T-cell (primary cell): ENCODE results near the gene TPST2. TPM values are rescaled to one million over a fixed set of nuclear protein-coding genes. Genes with fewer than 3 reads are reported as not detected.

Experiments used
- ATAC-seq, 4 experiments: fragments of 200-7000 bp in 3 of 4; fragments of 150-1000 bp in 1 of 4; cut with Tn5 transposase; replicated peaks in 1 of 4; 1 replicate in 3 of 4; 2 replicates in 1 of 4; pipeline ENCODE4 v1.10.0; 2021; ENCODE audit warnings: moderate library complexity in 3 of 4, mild to moderate bottlenecking in 2 of 4, moderate number of reproducible peaks in 1 of 4
- CTCF ChIA-PET, 2 donors: fragments of 300-600 bp; sonication (Branson Sonifier 250); formaldehyde crosslinking; loops; one replicate each; lab custom pipeline; 2022; ENCODE audit warnings: antibody characterized with exemption in 2 of 2; lab: Charles Lee
- POLR2A ChIA-PET, 2 donors: fragments of 300-600 bp; sonication (Branson Sonifier 250); formaldehyde crosslinking; loops; one replicate each; lab custom pipeline; 2022; ENCODE audit warnings: antibody characterized with exemption in 2 of 2; lab: Charles Lee
- DNase-seq, 35 experiments: peaks; one replicate each; pipeline versions ENCODE4 v3.0.0 to v3.0.0-alpha.2; 2013 to 2023
- H3K27ac ChIP-seq: one replicate; pipeline ENCODE4 v1.5.1; 2013; ENCODE audit warnings: low read length
- H3K27me3 ChIP-seq, 2 experiments: replicated peaks in 1 of 2; 1 replicate in 1 of 2; 2 replicates in 1 of 2; pipeline versions ENCODE4 v1.6.1 to v1.7.0; 2013; ENCODE audit warnings: low read length in 1 of 2, mixed read lengths in 1 of 2; ENCODE audit not compliant: control insufficient read depth in 2 of 2, insufficient read depth in 2 of 2; ENCODE audit errors: extremely low read depth in 1 of 2
- H3K36me3 ChIP-seq, 2 donors: 1 replicate in 1 of 2; 2 replicates in 1 of 2; pipeline versions ENCODE4 v1.6.1 to v1.7.0; 2013; ENCODE audit warnings: low read length in 1 of 2; ENCODE audit not compliant: control insufficient read depth in 2 of 2, insufficient read depth in 1 of 2; ENCODE audit errors: extremely low read depth in 1 of 2
- H3K4me1 ChIP-seq, 2 experiments: 1 replicate in 1 of 2; 2 replicates in 1 of 2; pipeline versions ENCODE4 v1.6.1 to v1.7.0; 2013; ENCODE audit warnings: low read length in 2 of 2, mixed read lengths in 1 of 2; ENCODE audit not compliant: insufficient read depth in 2 of 2, control insufficient read depth in 1 of 2; ENCODE audit errors: extremely low read depth in 1 of 2
- H3K4me3 ChIP-seq, 2 donors: 1 replicate in 1 of 2; 2 replicates in 1 of 2; pipeline versions ENCODE4 v1.5.1 to v1.7.0; 2013; ENCODE audit warnings: mild to moderate bottlenecking in 2 of 2, low read length in 1 of 2, moderate library complexity in 1 of 2; ENCODE audit not compliant: control insufficient read depth in 1 of 2; ENCODE audit errors: extremely low read depth in 1 of 2
- H3K9me3 ChIP-seq: 2 replicates; pipeline ENCODE4 v1.7.0; 2013
- H3K27ac Mint-ChIP-seq, 2 donors: one replicate each; pipeline ENCODE4 v1.8.0; 2020 to 2021; ENCODE audit warnings: mild to moderate bottlenecking in 2 of 2, mixed read lengths in 2 of 2
- H3K27me3 Mint-ChIP-seq, 2 donors: one replicate each; pipeline ENCODE4 v1.8.0; 2021 to 2022; ENCODE audit warnings: mixed read lengths in 2 of 2
- H3K36me3 Mint-ChIP-seq: one replicate; pipeline ENCODE4 v1.8.0; 2021; ENCODE audit warnings: mixed read lengths
- H3K4me1 Mint-ChIP-seq, 3 donors: one replicate each; pipeline ENCODE4 v1.8.0; 2020 to 2022; ENCODE audit warnings: mixed read lengths in 3 of 3, mild to moderate bottlenecking in 1 of 3
- H3K4me3 Mint-ChIP-seq, 3 donors: one replicate each; pipeline ENCODE4 v1.8.0; 2020 to 2022; ENCODE audit warnings: mild to moderate bottlenecking in 3 of 3, mixed read lengths in 3 of 3, moderate library complexity in 3 of 3
- H3K9me3 Mint-ChIP-seq, 3 donors: one replicate each; pipeline ENCODE4 v1.8.0; 2020 to 2022; ENCODE audit warnings: mixed read lengths in 3 of 3
- WGBS: methylation state at CpG from one replicate; pipeline ENCODE4 v1.1.5; 2013; ENCODE audit warnings: missing lambda C conversion rate; ENCODE audit not compliant: insufficient coverage; 5-methylcytosine and 5-hydroxymethylcytosine counted together
- total RNA-seq, 35 experiments: library from RNA in 6 of 35; stranded (reverse) in 6 of 35; fragments of 120-200 nt in 1 of 35; gene quantifications; one replicate each; pipeline versions ENCODE4 v1.2.1 to v1.2.4 and lab custom pipeline; 2013 to 2026

The TPST2 gene
- total RNA-seq, 5 donors from 2014 or later (not counting 1 experiment from before 2014, with no cell fraction given), result 30.3 to 42.1 (median 38.0) TPM

DNA sequence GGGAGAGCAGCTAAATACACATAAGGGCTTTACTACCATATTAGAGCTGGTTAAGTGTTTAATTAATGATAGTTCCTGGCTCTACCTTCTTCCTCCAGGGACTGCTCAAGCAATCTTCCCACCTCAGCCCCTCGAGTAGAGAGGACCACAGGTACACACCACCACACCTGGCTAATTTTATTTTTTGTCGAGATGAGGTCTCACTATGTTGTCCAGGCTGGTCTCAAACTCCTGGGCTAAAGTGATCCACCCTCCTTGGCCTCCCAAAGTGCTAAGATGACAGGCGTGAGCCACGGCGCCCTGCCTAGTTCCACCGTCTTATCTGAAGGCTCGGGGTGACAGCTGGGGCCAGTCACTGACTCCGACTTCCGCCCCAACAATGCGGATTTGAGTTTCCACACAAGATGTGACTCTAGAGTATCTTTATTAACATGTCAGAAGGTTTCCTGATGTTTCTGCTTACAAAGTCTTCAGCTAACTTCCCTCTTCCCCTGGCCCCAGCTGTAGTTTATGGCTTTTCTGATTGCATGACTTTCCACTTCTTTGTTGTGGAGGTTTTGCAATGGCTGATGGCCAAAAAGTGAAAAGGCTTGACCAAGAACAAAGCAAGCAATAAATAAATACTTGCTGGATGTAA lies 16.8 kb downstream of the TPST2 start:
- WGBS, result 41% methylated on average over 5 of the region's 10 CpGs

GRCh38 chr22:26570864-26571525 lies 18.9 kb downstream of the TPST2 start:
- Mint-ChIP-seq H3K27me3 (no peaks in the 10 kb centered on the region), H3K36me3 (peaks cover 4% of the 10 kb centered on the region), H3K4me3 (no peak overlapping the region), H3K9me3 (no peaks in the 10 kb centered on the region), H3K27ac (peak overlapping the region; percentile 12 to 59), H3K4me1 (peaks cover 78 to 90% (median 81%) of the 10 kb centered on the region in 3 donors)
- Histone ChIP-seq H3K27me3 (no peaks in the 10 kb centered on the region), H3K36me3 (peaks cover 0 to 14% of the 10 kb centered on the region in 2 donors), H3K9me3 (no peaks in the 10 kb centered on the region), H3K4me1 (peaks cover 8 to 68% of the 10 kb centered on the region in 2 experiments), H3K27ac (no peak overlapping the region), H3K4me3 (no peak overlapping the region)
- ChIA-PET CTCF (no interaction called here), POLR2A (no interaction called here)
- DNase-seq (no peak), ATAC-seq (no peak)
- 92% methylated on average over 12 of the region's 13 CpGs for WGBS

More for the DNA sequence above, 16.8 kb downstream of the TPST2 start:
- ATAC-seq, result peak in 1 of 4 experiments; percentile 63
- no peaks in the 10 kb centered on the region for H3K27me3 ChIP-seq
- Mint-ChIP-seq H3K27me3 (no peaks in the 10 kb centered on the region), H3K9me3 (no peaks in the 10 kb centered on the region), H3K36me3 (peaks cover 4% of the 10 kb centered on the region), H3K27ac (peak overlapping the region; percentile 60 to 65), H3K4me1 (peaks cover 70 to 83% (median 73%) of the 10 kb centered on the region in 3 donors), H3K4me3 (peak overlapping the region in 1 of 3 donors; percentile 56)
- H3K4me1 ChIP-seq, result peaks cover 8 to 64% of the 10 kb centered on the region in 2 experiments
- H3K4me3 ChIP-seq, result no peak overlapping the region
- DNase-seq, result peak in 13 of 35 experiments; percentile 6 to 43 (median 20)
- no peak overlapping the region for H3K27ac ChIP-seq
- CTCF ChIA-PET, result interaction anchor here in 1 of 2 donors (0.6 kb wide), 1 partner anchor 1096 kb away, joined by 3 read pairs; no protein-coding TSS in a partner anchor
- POLR2A ChIA-PET, result no interaction called here
- peaks cover 0 to 10% of the 10 kb centered on the region in 2 donors for H3K36me3 ChIP-seq
- no peaks in the 10 kb centered on the region for H3K9me3 ChIP-seq

DNA sequence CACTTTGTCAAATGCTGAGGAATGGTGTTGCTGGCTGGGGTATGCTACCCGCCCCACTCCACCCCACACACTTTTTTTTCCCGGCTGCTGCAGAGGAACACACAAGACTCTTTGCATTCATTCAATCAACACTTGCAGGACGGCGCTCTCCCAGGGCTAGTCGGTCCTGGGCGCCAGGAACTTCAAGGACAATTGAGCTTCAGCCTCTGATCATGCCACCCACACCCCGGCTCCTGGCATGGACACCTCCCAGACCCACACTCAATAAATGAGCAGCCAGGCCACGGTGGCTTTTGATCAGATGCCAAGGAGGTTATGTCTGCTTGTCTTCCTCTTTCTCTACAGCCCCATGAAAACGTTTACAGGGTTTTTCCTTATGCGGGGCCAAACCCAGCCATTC lies 19.8 kb downstream of the TPST2 start:
- whole genome bisulfite sequencing, result 55% methylated on average over 7 of the region's 10 CpGs
- Mint-ChIP-seq H3K36me3 (peaks cover 4% of the 10 kb centered on the region), H3K27ac (peak overlapping the region in 1 of 2 donors; percentile 50), H3K4me3 (no peak overlapping the region), H3K9me3 (no peaks in the 10 kb centered on the region), H3K27me3 (no peaks in the 10 kb centered on the region), H3K4me1 (peaks cover 77 to 83% (median 78%) of the 10 kb centered on the region in 3 donors)
- no peaks in the 10 kb centered on the region for H3K9me3 ChIP-seq
- H3K4me3 ChIP-seq, result no peak overlapping the region
- ATAC-seq (no peak), DNase-seq (no peak)
- POLR2A ChIA-PET, result no interaction called here
- no peak overlapping the region for H3K27ac ChIP-seq
- no peaks in the 10 kb centered on the region for H3K27me3 ChIP-seq
- H3K4me1 ChIP-seq, result peaks cover 8 to 71% of the 10 kb centered on the region in 2 experiments
- CTCF ChIA-PET, result no interaction called here
- H3K36me3 ChIP-seq, result peaks cover 2 to 13% of the 10 kb centered on the region in 2 donors

DNA sequence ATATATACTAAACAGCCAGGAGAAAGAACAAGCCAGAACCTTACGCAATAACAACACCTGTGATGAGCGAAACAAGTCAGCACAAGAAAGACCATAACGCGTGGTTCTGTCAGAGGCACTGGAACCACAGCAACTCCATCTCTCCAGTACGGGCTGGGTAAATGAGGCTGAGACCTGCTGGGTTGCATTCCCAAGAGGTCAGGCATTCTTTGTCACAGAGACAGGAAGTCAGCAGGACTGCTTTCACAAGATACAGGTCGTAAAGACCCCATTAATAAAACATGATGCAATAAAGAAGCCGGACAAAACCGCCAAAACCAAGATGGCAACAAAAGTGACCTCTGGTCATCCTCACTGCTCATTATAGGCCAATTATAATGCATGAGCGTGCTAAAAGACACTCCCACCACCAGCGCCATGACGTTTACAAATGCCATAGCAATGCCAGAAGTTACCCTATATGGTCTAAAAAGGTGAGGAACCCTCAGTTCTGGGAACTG lies 21.7 kb downstream of the TPST2 start:
- no peak overlapping the region for H3K27ac ChIP-seq
- peaks cover 65 to 75% (median 67%) of the 10 kb centered on the region in 3 donors for H3K4me1 Mint-ChIP-seq
- 89% methylated on average over 10 of the region's 11 CpGs for WGBS
- H3K9me3 ChIP-seq, result no peaks in the 10 kb centered on the region
- H3K27me3 ChIP-seq, result no peaks in the 10 kb centered on the region
- peak overlapping the region in 1 of 2 donors; percentile 64 for H3K27ac Mint-ChIP-seq
- H3K9me3 Mint-ChIP-seq, result no peaks in the 10 kb centered on the region
- H3K4me3 ChIP-seq, result no peak overlapping the region
- no peak for DNase-seq
- ATAC-seq, result no peak
- H3K4me1 ChIP-seq, result peaks cover 3 to 71% of the 10 kb centered on the region in 2 experiments
- peaks cover 10 to 26% of the 10 kb centered on the region in 2 donors for H3K36me3 ChIP-seq
- no peaks in the 10 kb centered on the region for H3K27me3 Mint-ChIP-seq
- ChIA-PET POLR2A (no interaction called here), CTCF (no interaction called here)
- H3K36me3 Mint-ChIP-seq, result peaks cover 4% of the 10 kb centered on the region
- H3K4me3 Mint-ChIP-seq, result no peak overlapping the region

GRCh38 chr22:26567610-26568009 lies 22.3 kb downstream of the TPST2 start:
- ChIA-PET CTCF (no interaction called here), POLR2A (no interaction called here)
- no peak for ATAC-seq
- H3K9me3 ChIP-seq, result no peaks in the 10 kb centered on the region
- Mint-ChIP-seq H3K27me3 (no peaks in the 10 kb centered on the region), H3K9me3 (no peaks in the 10 kb centered on the region), H3K27ac (peak overlapping the region in 1 of 2 donors; percentile 18), H3K4me3 (no peak overlapping the region), H3K36me3 (peaks cover 4% of the 10 kb centered on the region), H3K4me1 (peaks cover 65 to 73% (median 65%) of the 10 kb centered on the region in 3 donors)
- WGBS, result no CpG with 5 or more reads among the region's 2 CpGs
- no peak for DNase-seq
- H3K4me1 ChIP-seq, result peaks cover 3 to 73% of the 10 kb centered on the region in 2 experiments
- H3K36me3 ChIP-seq, result peaks cover 10 to 24% of the 10 kb centered on the region in 2 donors
- no peaks in the 10 kb centered on the region for H3K27me3 ChIP-seq
- H3K4me3 ChIP-seq, result no peak overlapping the region
- H3K27ac ChIP-seq, result no peak overlapping the region

DNA sequence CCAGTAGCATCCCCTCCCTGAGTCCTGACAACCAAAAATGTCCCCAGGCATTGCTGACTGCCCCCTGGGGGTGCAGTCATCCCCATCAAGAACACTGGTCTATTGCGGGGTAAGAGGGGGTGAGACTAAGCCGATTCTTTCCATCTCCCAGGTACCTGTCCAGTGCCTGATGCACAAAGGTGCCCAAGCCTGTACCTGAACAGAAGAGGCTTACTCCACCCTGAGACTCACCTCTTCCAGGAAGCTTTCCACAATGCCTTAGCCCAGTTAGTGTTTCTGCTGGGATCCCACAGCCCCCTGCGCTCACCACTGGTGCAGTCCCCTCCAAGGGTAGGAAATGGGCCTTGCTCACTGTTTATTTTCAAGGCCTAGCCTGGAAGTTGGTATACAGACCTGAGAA lies 22.9 kb downstream of the TPST2 start:
- H3K9me3 ChIP-seq, result no peaks in the 10 kb centered on the region
- CTCF ChIA-PET, result no interaction called here
- no peak overlapping the region for H3K4me3 ChIP-seq
- Mint-ChIP-seq H3K9me3 (no peaks in the 10 kb centered on the region), H3K27me3 (no peaks in the 10 kb centered on the region), H3K4me3 (peak overlapping the region in 1 of 3 donors; percentile 32), H3K27ac (peak overlapping the region in 1 of 2 donors; percentile 18), H3K36me3 (peaks cover 4% of the 10 kb centered on the region), H3K4me1 (peaks cover 60 to 72% (median 64%) of the 10 kb centered on the region in 3 donors)
- H3K27ac ChIP-seq, result no peak overlapping the region
- POLR2A ChIA-PET, result no interaction called here
- H3K4me1 ChIP-seq, result peaks cover 3 to 73% of the 10 kb centered on the region in 2 experiments
- DNase-seq (no peak), ATAC-seq (no peak)
- H3K27me3 ChIP-seq, result no peaks in the 10 kb centered on the region
- peaks cover 10 to 24% of the 10 kb centered on the region in 2 donors for H3K36me3 ChIP-seq
- 100% methylated on average over 1 of the region's 3 CpGs for WGBS
